Measurements from ENCODE around the gene UROS.

DNA sequence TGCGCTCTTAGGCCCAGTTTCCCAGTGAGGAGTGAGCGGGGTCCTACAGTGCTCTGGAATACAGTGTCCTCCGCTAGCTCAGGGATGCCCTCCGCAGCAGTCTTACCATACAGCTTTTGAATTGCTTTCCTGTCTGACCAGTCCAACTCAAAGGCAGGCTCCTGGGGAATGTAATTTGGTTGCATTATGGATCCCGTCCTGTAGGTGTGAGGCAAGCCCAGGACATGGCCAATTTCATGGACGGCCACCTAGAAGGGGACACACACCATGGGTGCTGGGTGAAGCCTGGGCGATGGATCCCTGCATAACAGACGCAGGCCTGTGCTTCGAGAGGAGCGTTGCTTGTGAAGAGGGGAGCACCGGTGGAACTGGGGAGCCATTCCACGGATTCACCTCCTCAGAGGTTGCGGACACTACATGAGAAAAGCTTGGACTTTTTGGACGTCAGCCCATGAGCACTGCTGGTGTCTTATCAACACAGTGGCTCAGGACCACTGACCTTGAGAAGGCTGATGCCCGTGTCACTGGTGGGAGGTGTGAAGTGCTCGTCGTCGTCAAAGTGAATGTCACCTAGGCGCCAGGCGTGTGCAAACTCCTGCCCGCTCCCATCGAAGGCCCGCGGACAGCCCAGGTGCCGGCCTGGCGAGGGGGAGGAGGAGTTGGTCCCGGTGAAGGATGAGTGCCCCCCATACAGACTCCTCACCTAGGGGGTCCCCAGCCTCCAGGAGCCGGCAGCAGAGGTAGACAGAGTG is 50.8 kb downstream of the UROS start:
- TF ChIP-seq, protein P1, sequence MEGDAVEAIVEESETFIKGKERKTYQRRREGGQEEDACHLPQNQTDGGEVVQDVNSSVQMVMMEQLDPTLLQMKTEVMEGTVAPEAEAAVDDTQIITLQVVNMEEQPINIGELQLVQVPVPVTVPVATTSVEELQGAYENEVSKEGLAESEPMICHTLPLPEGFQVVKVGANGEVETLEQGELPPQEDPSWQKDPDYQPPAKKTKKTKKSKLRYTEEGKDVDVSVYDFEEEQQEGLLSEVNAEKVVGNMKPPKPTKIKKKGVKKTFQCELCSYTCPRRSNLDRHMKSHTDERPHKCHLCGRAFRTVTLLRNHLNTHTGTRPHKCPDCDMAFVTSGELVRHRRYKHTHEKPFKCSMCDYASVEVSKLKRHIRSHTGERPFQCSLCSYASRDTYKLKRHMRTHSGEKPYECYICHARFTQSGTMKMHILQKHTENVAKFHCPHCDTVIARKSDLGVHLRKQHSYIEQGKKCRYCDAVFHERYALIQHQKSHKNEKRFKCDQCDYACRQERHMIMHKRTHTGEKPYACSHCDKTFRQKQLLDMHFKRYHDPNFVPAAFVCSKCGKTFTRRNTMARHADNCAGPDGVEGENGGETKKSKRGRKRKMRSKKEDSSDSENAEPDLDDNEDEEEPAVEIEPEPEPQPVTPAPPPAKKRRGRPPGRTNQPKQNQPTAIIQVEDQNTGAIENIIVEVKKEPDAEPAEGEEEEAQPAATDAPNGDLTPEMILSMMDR (IDR thresholded peaks at IDR 0.05; ENCODE audit: low read depth, low read length), result no peak
- no peak for TF ChIP-seq EZH2phosphoT487 (IDR thresholded peaks at IDR 0.05; ENCODE audit: low read depth)

Measured in OCI-LY3 (cell line).